GM12891 (cell line): ENCODE results near the gene PIPOX.

ENCODE experiments used
- DNase-seq: peaks from one replicate; pipeline ENCODE4 v3.0.0; 2011; ENCODE audit warnings: low spot score; ENCODE audit not compliant: insufficient read length
- FAIRE-seq: peaks from 2 replicates; lab custom pipeline; 2011; peaks lifted over from hg19 to GRCh38; lab: Jason Lieb, UNC
- PAX5 ChIP-seq: IDR thresholded peaks from 2 replicates; pipeline ENCODE4 v1.6.1; 2011; ENCODE audit warnings: low read length, moderate library complexity, mild to moderate bottlenecking; ENCODE audit not compliant: insufficient read depth, severe bottlenecking
- POLR2A ChIP-seq: IDR thresholded peaks from 2 replicates; pipeline ENCODE4 v1.6.1; 2011; ENCODE audit warnings: low read depth, low read length, control low read depth
- POLR2AphosphoS5 ChIP-seq: IDR thresholded peaks from 2 replicates; pipeline ENCODE4 v1.6.1; 2011; ENCODE audit warnings: low read depth, low read length, control low read depth
- POU2F2 ChIP-seq: IDR thresholded peaks from 2 replicates; pipeline ENCODE4 v1.6.1; 2011; ENCODE audit warnings: low read depth, mild to moderate bottlenecking, control low read depth, low read length, moderate library complexity
- SPI1 ChIP-seq: IDR thresholded peaks from 2 replicates; pipeline ENCODE4 v1.6.1; 2011; ENCODE audit warnings: low read depth, low read length, control low read depth
- TAF1 ChIP-seq: IDR thresholded peaks from 2 replicates; pipeline ENCODE4 v1.6.1; 2011; ENCODE audit warnings: low read depth, low read length, control low read depth

The PIPOX gene

GRCh38 chr17:29058391-29058790 is 15.4 kb downstream of the PIPOX start:
- FAIRE-seq (no peak), DNase-seq (no peak)
- no peak for TF ChIP-seq POLR2A
- TF ChIP-seq PAX5 = no peak
- no peak for TF ChIP-seq SPI1
- TF ChIP-seq TAF1 = no peak
- TF ChIP-seq POLR2AphosphoS5 = no peak
- no peak for TF ChIP-seq POU2F2

- FAIRE-seq (no peak), DNase-seq (no peak)
- TF ChIP-seq POLR2A = no peak
- TF ChIP-seq POLR2AphosphoS5 = no peak
- no peak for TF ChIP-seq POU2F2
- no peak for TF ChIP-seq PAX5
- TF ChIP-seq SPI1 = no peak
These were observed 16.3 kb downstream of the PIPOX start for GRCh38 chr17:29059281-29059680.

GRCh38 chr17:29060475-29060874 is 17.5 kb downstream of the PIPOX start:
- DNase-seq (no peak), FAIRE-seq (no peak)

GRCh38 chr17:29061036-29061435 is 18.1 kb downstream of the PIPOX start:
- DNase-seq (no peak), FAIRE-seq (no peak)
- TF ChIP-seq PAX5 (no peak), SPI1 (no peak), POLR2A (no peak), POU2F2 (no peak), POLR2AphosphoS5 (no peak), TAF1 (no peak)

More at GRCh38 chr17:29060475-29060874, 17.5 kb downstream of the PIPOX start:
- no peak for TF ChIP-seq TAF1
- TF ChIP-seq SPI1 = no peak
- TF ChIP-seq POU2F2 = no peak
- TF ChIP-seq POLR2A = no peak
- TF ChIP-seq POLR2AphosphoS5 = no peak

- FAIRE-seq = no peak
- DNase-seq = no peak
- TF ChIP-seq POLR2AphosphoS5 = no peak
- no peak for TF ChIP-seq POU2F2
These were observed 19.3 kb downstream of the PIPOX start for GRCh38 chr17:29062215-29062614.

GRCh38 chr17:29063992-29064391 is 21.1 kb downstream of the PIPOX start:
- DNase-seq (no peak), FAIRE-seq (no peak)
- no peak for TF ChIP-seq PAX5
- TF ChIP-seq SPI1 = no peak
- TF ChIP-seq POLR2A = no peak
- TF ChIP-seq TAF1 = no peak
- no peak for TF ChIP-seq POLR2AphosphoS5
- no peak for TF ChIP-seq POU2F2

GRCh38 chr17:29066047-29066446 is 23.1 kb downstream of the PIPOX start:
- TF ChIP-seq POLR2AphosphoS5 (no peak), POU2F2 (no peak), POLR2A (no peak), SPI1 (no peak), TAF1 (no peak), PAX5 (no peak)
- FAIRE-seq (no peak), DNase-seq (no peak)

GRCh38 chr17:29066606-29067005 is 23.7 kb downstream of the PIPOX start:
- DNase-seq (no peak), FAIRE-seq (no peak)
- TF ChIP-seq PAX5 = no peak
- TF ChIP-seq TAF1 = no peak
- TF ChIP-seq POLR2AphosphoS5 = no peak
- TF ChIP-seq POLR2A = no peak
- no peak for TF ChIP-seq SPI1
- no peak for TF ChIP-seq POU2F2

- TF ChIP-seq PAX5 (no peak), POLR2AphosphoS5 (no peak), POU2F2 (no peak)
- FAIRE-seq (no peak), DNase-seq (no peak)
These were observed 25.9 kb downstream of the PIPOX start for GRCh38 chr17:29068818-29069217.

GRCh38 chr17:29069526-29070041 is 26.6 kb downstream of the PIPOX start:
- TF ChIP-seq PAX5 (no peak), POU2F2 (no peak), SPI1 (no peak), POLR2AphosphoS5 (no peak), TAF1 (no peak)
- DNase-seq (no peak), FAIRE-seq (no peak)

GRCh38 chr17:29070308-29070707 is 27.4 kb downstream of the PIPOX start:
- TF ChIP-seq TAF1 = no peak
- TF ChIP-seq POLR2AphosphoS5 = no peak
- TF ChIP-seq SPI1 = no peak
- TF ChIP-seq PAX5 = no peak
- no peak for TF ChIP-seq POLR2A
- no peak for TF ChIP-seq POU2F2

More at GRCh38 chr17:29070308-29070707, 27.4 kb downstream of the PIPOX start:
- no peak for DNase-seq
- FAIRE-seq = no peak
